A549 (cell line): ENCODE data around the gene PIGC. TPM values are rescaled to one million over a fixed set of nuclear protein-coding genes. Genes with fewer than 3 reads are reported as not detected.
A peak's percentile ranks its signal among the peaks of the same experiment; 100 is the strongest.

Source experiments
- ATAC-seq, 2 experiments: fragments of 200-7000 bp in 1 of 2; fragments of >200 bp in 1 of 2; cut with Nextera tagmentation in 1 of 2; cut with Tn5 transposase in 1 of 2; 3 replicates each; pipeline versions ENCODE4 v1.8.0 to v1.9.1; 2018 to 2020; ENCODE audit warnings: mild to moderate bottlenecking in 1 of 2, moderate library complexity in 1 of 2
- CTCF ChIA-PET: fragments of 300-600 bp; sonication (Branson Sonifier 250); formaldehyde crosslinking; extraction: SDS; loops from one replicate; lab custom pipeline; 2021; ENCODE audit warnings: antibody characterized with exemption, inconsistent platforms; lab: Yijun Ruan, JAX
- POLR2A ChIA-PET: fragments of 350-600 bp; formaldehyde crosslinking; extraction: SDS; loops from one replicate; lab custom pipeline; 2021; ENCODE audit warnings: antibody characterized with exemption, inconsistent platforms; lab: Yijun Ruan, JAX
- DNase-seq, 2 experiments: peaks; one replicate each; pipeline versions ENCODE4 v3.0.0 to v3.0.0-alpha.2; 2011 to 2016; ENCODE audit warnings: low read depth in 1 of 2, low spot score in 1 of 2
- FAIRE-seq: peaks from 2 replicates; lab custom pipeline; 2011; peaks lifted over from hg19 to GRCh38; lab: Jason Lieb, UNC
- H3K27ac ChIP-seq, 2 experiments: fragments of >200 bp; sonication (Bioruptor Twin); formaldehyde crosslinking; 3 replicates each; pipeline ENCODE4 v1.5.1; 2016 to 2017
- H3K4me1 ChIP-seq: fragments of >200 bp; sonication (Bioruptor Twin); formaldehyde crosslinking; 3 replicates; pipeline ENCODE4 v1.6.1; 2016
- H3K4me2 ChIP-seq: fragments of >200 bp; sonication (Bioruptor Twin); formaldehyde crosslinking; 3 replicates; pipeline ENCODE4 v1.6.1; 2016
- H3K4me3 ChIP-seq: fragments of >200 bp; sonication (Bioruptor Twin); formaldehyde crosslinking; 3 replicates; pipeline ENCODE4 v1.5.1; 2016
- H3K9me3 ChIP-seq: fragments of >200 bp; sonication (Bioruptor Twin); formaldehyde crosslinking; 3 replicates; pipeline ENCODE4 v1.6.1; 2016
- BHLHE40 ChIP-seq: IDR thresholded peaks from 2 replicates; pipeline ENCODE4 v1.6.1; 2012; ENCODE audit warnings: low read depth, low read length, inconsistent platforms
- CEBPB ChIP-seq, 2 experiments: fragments of >200 bp in 1 of 2; sonication (Bioruptor Twin) in 1 of 2; formaldehyde crosslinking in 1 of 2; IDR thresholded peaks; 2 replicates each; pipeline ENCODE4 v1.6.1; 2012 to 2016
- CHD2 ChIP-seq: fragments of 150-350 bp; IDR thresholded peaks from 2 replicates; pipeline ENCODE4 v1.6.1; 2014; ENCODE audit warnings: low read length; ENCODE audit not compliant: partially characterized antibody
- CHD4 ChIP-seq: fragments of 200-600 bp; sonication (generic); IDR thresholded peaks from 2 replicates; pipeline ENCODE4 v1.6.1; 2016; ENCODE audit warnings: antibody characterized with exemption, mild to moderate bottlenecking, borderline replicate concordance
- CTCF ChIP-seq: fragments of >200 bp; sonication (Bioruptor Twin); formaldehyde crosslinking; IDR thresholded peaks from 3 replicates; pipeline ENCODE4 v1.5.1; 2016
- EHF ChIP-seq: fragments of 250-450 bp; sonication (Bioruptor Pico); IDR thresholded peaks from 2 replicates; pipeline ENCODE4 v1.5.0; 2020; ENCODE audit warnings: mild to moderate bottlenecking
- EHMT2 ChIP-seq: fragments of 200-600 bp; sonication (generic); IDR thresholded peaks from 2 replicates; pipeline ENCODE4 v1.6.1; 2016; ENCODE audit warnings: antibody characterized with exemption, low read depth, mild to moderate bottlenecking, moderate library complexity
- ELK1 ChIP-seq: fragments of 150-350 bp; IDR thresholded peaks from 2 replicates; pipeline ENCODE4 v1.6.1; 2014; ENCODE audit warnings: low read depth, mild to moderate bottlenecking, low read length
- EP300 ChIP-seq, 2 experiments: fragments of >200 bp; sonication (Bioruptor Twin); formaldehyde crosslinking; IDR thresholded peaks; 2 replicates in 1 of 2; 3 replicates in 1 of 2; pipeline ENCODE4 v1.6.1; 2016 to 2017
- ESRRA ChIP-seq: fragments of 150-350 bp; IDR thresholded peaks from 2 replicates; pipeline ENCODE4 v1.6.1; 2014; ENCODE audit warnings: mild to moderate bottlenecking, low read length, borderline replicate concordance
- FOSB ChIP-seq: fragments of 250-450 bp; sonication (Bioruptor Pico); IDR thresholded peaks from 2 replicates; pipeline ENCODE4 v1.5.0; 2020; ENCODE audit warnings: mild to moderate bottlenecking, moderate library complexity
- FOXS1 ChIP-seq: fragments of 250-450 bp; sonication (Bioruptor Pico); IDR thresholded peaks from 2 replicates; pipeline ENCODE4 v1.5.0; 2020; ENCODE audit warnings: mild to moderate bottlenecking, moderate library complexity
- GATA3 ChIP-seq: IDR thresholded peaks from 2 replicates; pipeline ENCODE4 v1.6.1; 2012; ENCODE audit warnings: borderline replicate concordance
- HDAC2 ChIP-seq: fragments of 200-600 bp; sonication (generic); IDR thresholded peaks from 2 replicates; pipeline ENCODE4 v1.6.1; 2016
- HMGXB4 ChIP-seq: fragments of 250-450 bp; sonication (Bioruptor Pico); IDR thresholded peaks from 2 replicates; pipeline ENCODE4 v1.5.0; 2021; ENCODE audit warnings: mild to moderate bottlenecking, moderate library complexity, borderline replicate concordance
- HOXB5 ChIP-seq: fragments of 250-450 bp; sonication (Bioruptor Pico); IDR thresholded peaks from 2 replicates; pipeline ENCODE4 v1.5.0; 2020; ENCODE audit warnings: mild to moderate bottlenecking, moderate library complexity
- KDM5A ChIP-seq: fragments of 200-600 bp; sonication (generic); IDR thresholded peaks from 2 replicates; pipeline ENCODE4 v1.6.1; 2016; ENCODE audit warnings: antibody characterized with exemption, mild to moderate bottlenecking
- MAZ ChIP-seq: fragments of 150-350 bp; IDR thresholded peaks from 2 replicates; pipeline ENCODE4 v1.6.1; 2014; ENCODE audit warnings: antibody characterized with exemption, low read depth, low read length, borderline replicate concordance
- MYC ChIP-seq: IDR thresholded peaks from 2 replicates; pipeline ENCODE4 v1.6.1; 2012; ENCODE audit warnings: mild to moderate bottlenecking, inconsistent platforms, low read length, improper control_type of control experiment, borderline replicate concordance
- NFE2L2 ChIP-seq: fragments of 150-350 bp; conservative IDR thresholded peaks from 2 replicates; pipeline ENCODE4 v1.6.1; 2014; ENCODE audit warnings: low read length
- NR3C1 ChIP-seq: fragments of >200 bp; sonication (Bioruptor Twin); formaldehyde crosslinking; IDR thresholded peaks from 3 replicates; pipeline ENCODE4 v1.6.1; 2017
- POLR2A ChIP-seq: IDR thresholded peaks from 2 replicates; pipeline ENCODE4 v1.6.1; 2012; ENCODE audit warnings: mild to moderate bottlenecking, low read length
- RAD21 ChIP-seq, 2 experiments: fragments of >200 bp in 1 of 2; sonication (Bioruptor Twin) in 1 of 2; formaldehyde crosslinking in 1 of 2; IDR thresholded peaks in 1 of 2; conservative IDR thresholded peaks in 1 of 2; 2 replicates in 1 of 2; 3 replicates in 1 of 2; pipeline ENCODE4 v1.6.1; 2012 to 2018; ENCODE audit warnings: inconsistent platforms in 1 of 2
- RFX5 ChIP-seq: fragments of 450-650 bp; IDR thresholded peaks from 2 replicates; pipeline ENCODE4 v1.7.1; 2014; ENCODE audit warnings: antibody characterized with exemption, mild to moderate bottlenecking, moderate library complexity
- SREBF2 ChIP-seq: fragments of 450-650 bp; IDR thresholded peaks from 2 replicates; pipeline ENCODE4 v1.6.1; 2014; ENCODE audit warnings: mild to moderate bottlenecking, moderate library complexity
- USF2 ChIP-seq: fragments of 450-650 bp; IDR thresholded peaks from 2 replicates; pipeline ENCODE4 v1.6.1; 2014; ENCODE audit warnings: antibody characterized with exemption
- WGBS: methylation state at CpG from one replicate; pipeline ENCODE4 v1.1.6; 2017; ENCODE audit errors: missing lambda C conversion rate; 5-methylcytosine and 5-hydroxymethylcytosine counted together
- polyA plus RNA-seq, 4 experiments: library from polyadenylated mRNA; depleted of rRNA in 3 of 4; stranded (reverse); fragments of >200 nt; fragmentation: RNase III in 1 of 4; extraction: RNeasy Plus Mini Kit Qiagen cat#74134 plus additional on column Dnase treatment in 1 of 4; gene quantifications; 2 replicates in 3 of 4; 3 replicates in 1 of 4; pipeline ENCODE4 v1.2.3, GENCODE V29; 2011 to 2017

PIGC gene
- polyA plus RNA-seq, 2 of the 4 experiments (the other 2 are of a cell fraction) = 30.7 to 50.0 TPM

- ATAC-seq = no peak
- POLR2A ChIA-PET = no interaction called here
Measured at GRCh38 chr1:172492421-172492820, 48.6 kb upstream of the PIGC start.

GRCh38 chr1:172489847-172490246 is 46.0 kb upstream of the PIGC start:
- DNase-seq (no peak), FAIRE-seq (peak; percentile 13), ATAC-seq (no peak)
- WGBS = 70% methylated on average over 3 of the region's 3 CpGs
- Histone ChIP-seq H3K4me1 (no peaks in the 10 kb centered on the region), H3K9me3 (no peaks in the 10 kb centered on the region), H3K4me3 (no peak overlapping the region), H3K4me2 (no peak overlapping the region), H3K27ac (no peak overlapping the region)
- TF ChIP-seq MYC (no peak), SREBF2 (no peak)
- CTCF ChIA-PET = no interaction called here
- POLR2A ChIA-PET = no interaction called here

More at GRCh38 chr1:172492421-172492820, 48.6 kb upstream of the PIGC start:
- no peak overlapping the region for H3K27ac ChIP-seq
- DNase-seq (no peak), FAIRE-seq (no peak)
- H3K4me1 ChIP-seq = 0 out of 3 replicates have a peak, but pooled peaks cover 7% of the 10 kb centered on the region
- no peaks in the 10 kb centered on the region for H3K9me3 ChIP-seq
- no peak overlapping the region for H3K4me2 ChIP-seq
- H3K4me3 ChIP-seq = no peak overlapping the region
- TF ChIP-seq POLR2A = no peak
- TF ChIP-seq RFX5 = no peak
- no peak for TF ChIP-seq CEBPB (IDR thresholded peaks at IDR 0.05)
- TF ChIP-seq KDM5A = no peak
- TF ChIP-seq NR3C1 = no peak
- TF ChIP-seq MAZ = no peak
- TF ChIP-seq CHD2 = no peak
- TF ChIP-seq MYC = no peak
- no peak for TF ChIP-seq HOXB5
- no peak for TF ChIP-seq EP300 (IDR thresholded peaks at IDR 0.05)
- TF ChIP-seq EHMT2 = no peak
- TF ChIP-seq HMGXB4 (CRISPR knock-in tag) = no peak
- TF ChIP-seq USF2 = no peak
- no peak for TF ChIP-seq ELK1
- no peak for TF ChIP-seq FOSB (CRISPR knock-in tag)
- TF ChIP-seq CTCF = no peak
- TF ChIP-seq BHLHE40 = no peak
- TF ChIP-seq CHD4 = no peak
- CTCF ChIA-PET = no interaction called here
- WGBS = 50% methylated on average over 1 of the region's 1 CpG

DNA sequence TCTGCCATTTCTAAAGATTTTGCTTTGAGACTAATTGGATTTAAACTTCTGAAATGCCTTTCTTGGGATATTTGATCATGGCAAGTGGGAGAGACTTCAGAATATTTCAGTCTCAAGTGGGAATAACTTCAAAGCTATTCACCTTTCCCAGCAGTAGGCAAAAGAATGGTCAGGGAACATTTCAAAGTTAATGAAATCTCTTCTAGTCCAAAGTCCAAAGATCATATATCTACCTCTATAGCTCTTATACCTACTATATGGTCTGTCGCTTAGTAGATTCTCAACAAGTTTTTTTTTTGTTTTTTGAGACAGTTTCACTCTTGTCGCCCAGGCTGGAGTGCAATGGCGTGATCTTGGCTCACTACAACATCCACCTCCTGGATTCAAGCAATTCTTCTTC is 44.5 kb upstream of the PIGC start:
- H3K27ac ChIP-seq = no peak overlapping the region
- DNase-seq (no peak), ATAC-seq (no peak), FAIRE-seq (no peak)
- ChIA-PET POLR2A (no interaction called here), CTCF (interaction anchor here (1.1 to 1.3 kb wide), 2 partner anchors 38 to 59 kb away, joined by 3 to 6 read pairs; no protein-coding TSS in a partner anchor)
- H3K4me1 ChIP-seq = 0 out of 3 replicates have a peak, but pooled peaks cover 2% of the 10 kb centered on the region
- H3K4me3 ChIP-seq = no peak overlapping the region
- 90% methylated on average over 3 of the region's 3 CpGs for WGBS
- no peak overlapping the region for H3K4me2 ChIP-seq
- H3K9me3 ChIP-seq = no peaks in the 10 kb centered on the region
- TF ChIP-seq ELK1 (no peak), HMGXB4 (CRISPR knock-in tag) (no peak), HDAC2 (no peak), FOXS1 (CRISPR knock-in tag) (no peak), EHMT2 (no peak), GATA3 (no peak), ESRRA (no peak), RAD21 (conservative IDR thresholded peaks at IDR 0.05 in 1 of 2, IDR thresholded peaks at IDR 0.05 in 1 of 2) (no peak), SREBF2 (no peak), NFE2L2 (no peak), NR3C1 (no peak), BHLHE40 (no peak), MYC (no peak), EP300 (IDR thresholded peaks at IDR 0.05) (no peak), EHF (CRISPR knock-in tag) (no peak)
